Spleen (tissue), 7 donors: ENCODE data around the gene CHCT1.

Experiments
- CTCF ChIP-seq, 11 experiments: fragments of 200-600 bp in 7 of 11; fragments of 450-650 bp in 4 of 11; sonication (generic) in 4 of 11; IDR thresholded peaks in 8 of 11; conservative IDR thresholded peaks in 3 of 11; 1 replicate in 7 of 11; 2 replicates in 4 of 11; pipeline versions ENCODE4 v1.4.0 to v1.8.0; 2016 to 2021; ENCODE audit warnings: antibody characterized with exemption in 11 of 11, inconsistent platforms in 4 of 11, mild to moderate bottlenecking in 1 of 11
- POLR2A ChIP-seq, 3 donors: fragments of 450-650 bp; IDR thresholded peaks; one replicate each; pipeline ENCODE4 v1.5.1; 2017; ENCODE audit warnings: antibody characterized with exemption in 3 of 3, mild to moderate bottlenecking in 1 of 3
- POLR2AphosphoS5 ChIP-seq, 3 donors: sonication (generic); formaldehyde crosslinking; IDR thresholded peaks; one replicate each; pipeline ENCODE4 v1.5.1; 2017; ENCODE audit warnings: antibody characterized with exemption in 3 of 3
- donor health status: DM: no; HTN: no; CAD: no; lungs with moderate emphysema.
- donor health status: DM: no; HTN: no; CAD: no.
- donor health status: DM: no; HTN: no; CAD: no.

DNA sequence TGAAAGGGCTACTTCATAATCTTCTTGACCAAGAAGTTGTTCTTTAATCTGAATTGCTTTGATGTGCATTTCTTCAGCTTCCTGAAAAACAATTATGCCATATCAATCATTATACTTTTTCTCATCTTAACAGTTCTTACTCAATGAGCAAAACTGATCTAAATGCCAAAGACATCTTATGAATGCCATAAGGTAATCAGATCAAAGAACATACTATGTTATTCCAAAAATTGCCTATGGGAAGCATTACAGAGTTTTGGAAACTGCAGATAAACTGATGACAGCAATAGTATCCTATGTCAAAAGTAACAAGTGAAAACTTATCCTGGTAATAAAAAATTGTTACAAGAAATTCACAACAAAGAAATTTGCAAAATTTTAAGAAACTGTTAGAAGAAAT, 29.7 kb downstream of the CHCT1 start:
- TF ChIP-seq CTCF (IDR thresholded peaks at IDR 0.05 in 8 of 11, conservative IDR thresholded peaks at IDR 0.05 in 3 of 11) (no peak), POLR2A (IDR thresholded peaks at IDR 0.05) (no peak), POLR2AphosphoS5 (IDR thresholded peaks at IDR 0.05) (no peak)
